ENCODE results near the gene JOSD1. TPM values are rescaled to one million over a fixed set of nuclear protein-coding genes. Genes with fewer than 3 reads are reported as not detected.

JOSD1 gene
- total RNA-seq, 1 donor from 2014 or later: 40.6 TPM

GRCh38 chr22:38699784-38700183 is 959 bp downstream of the JOSD1 start:
- H3K27me3 Mint-ChIP-seq: no peaks in the 10 kb centered on the region
- H3K36me3 Mint-ChIP-seq (ENCODE audit: insufficient read depth): peaks cover 4% of the 10 kb centered on the region
- H3K27ac Mint-ChIP-seq: peak overlapping the region; percentile 97
- peaks cover 42% of the 10 kb centered on the region for H3K4me1 Mint-ChIP-seq (ENCODE audit: low read depth)
- no peaks in the 10 kb centered on the region for H3K9me3 Mint-ChIP-seq (ENCODE audit: low read depth)
- H3K4me3 Mint-ChIP-seq (ENCODE audit: low read depth): peak overlapping the region; percentile 92
- no peak for DNase-seq (ENCODE audit: low spot score, unreplicated experiment)
- TF ChIP-seq, protein P1, sequence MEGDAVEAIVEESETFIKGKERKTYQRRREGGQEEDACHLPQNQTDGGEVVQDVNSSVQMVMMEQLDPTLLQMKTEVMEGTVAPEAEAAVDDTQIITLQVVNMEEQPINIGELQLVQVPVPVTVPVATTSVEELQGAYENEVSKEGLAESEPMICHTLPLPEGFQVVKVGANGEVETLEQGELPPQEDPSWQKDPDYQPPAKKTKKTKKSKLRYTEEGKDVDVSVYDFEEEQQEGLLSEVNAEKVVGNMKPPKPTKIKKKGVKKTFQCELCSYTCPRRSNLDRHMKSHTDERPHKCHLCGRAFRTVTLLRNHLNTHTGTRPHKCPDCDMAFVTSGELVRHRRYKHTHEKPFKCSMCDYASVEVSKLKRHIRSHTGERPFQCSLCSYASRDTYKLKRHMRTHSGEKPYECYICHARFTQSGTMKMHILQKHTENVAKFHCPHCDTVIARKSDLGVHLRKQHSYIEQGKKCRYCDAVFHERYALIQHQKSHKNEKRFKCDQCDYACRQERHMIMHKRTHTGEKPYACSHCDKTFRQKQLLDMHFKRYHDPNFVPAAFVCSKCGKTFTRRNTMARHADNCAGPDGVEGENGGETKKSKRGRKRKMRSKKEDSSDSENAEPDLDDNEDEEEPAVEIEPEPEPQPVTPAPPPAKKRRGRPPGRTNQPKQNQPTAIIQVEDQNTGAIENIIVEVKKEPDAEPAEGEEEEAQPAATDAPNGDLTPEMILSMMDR (IDR thresholded peaks at IDR 0.05; ENCODE audit: unreplicated experiment): no peak

DNA sequence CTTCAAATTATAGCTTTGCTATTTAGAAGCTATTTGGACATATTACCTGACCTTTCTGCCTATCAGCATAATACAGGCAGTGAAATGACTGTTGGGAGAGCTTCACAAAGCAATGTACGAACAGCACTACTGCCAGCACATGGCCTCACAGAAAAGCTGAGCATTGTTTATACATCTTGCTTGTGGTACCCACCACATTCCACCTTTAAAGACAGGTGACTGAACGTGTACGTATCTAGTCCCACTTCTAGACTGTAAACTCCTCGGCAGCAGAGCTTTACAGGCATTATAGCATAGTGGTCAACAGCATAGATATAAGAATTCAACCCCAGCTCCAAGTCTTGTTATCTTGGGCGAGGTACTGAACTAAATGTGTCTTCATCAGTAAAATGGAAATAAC is 1.6 kb downstream of the JOSD1 start:
- Mint-ChIP-seq H3K9me3 (ENCODE audit: low read depth) (no peaks in the 10 kb centered on the region), H3K27ac (peak overlapping the region; percentile 97), H3K27me3 (no peaks in the 10 kb centered on the region), H3K36me3 (ENCODE audit: insufficient read depth) (peaks cover 7% of the 10 kb centered on the region), H3K4me1 (ENCODE audit: low read depth) (peaks cover 43% of the 10 kb centered on the region), H3K4me3 (ENCODE audit: low read depth) (peak overlapping the region; percentile 92)
- DNase-seq (ENCODE audit: low spot score, unreplicated experiment): no peak
- TF ChIP-seq, protein P1 (IDR thresholded peaks at IDR 0.05; ENCODE audit: unreplicated experiment): no peak

GRCh38 chr22:38698407-38699094 is 2.2 kb downstream of the JOSD1 start:
- Mint-ChIP-seq H3K9me3 (ENCODE audit: low read depth) (no peaks in the 10 kb centered on the region), H3K4me1 (ENCODE audit: low read depth) (peaks cover 43% of the 10 kb centered on the region), H3K27me3 (no peaks in the 10 kb centered on the region), H3K4me3 (ENCODE audit: low read depth) (peak overlapping the region; percentile 92), H3K36me3 (ENCODE audit: insufficient read depth) (peaks cover 8% of the 10 kb centered on the region), H3K27ac (peak overlapping the region; percentile 97)
- no peak for DNase-seq (ENCODE audit: low spot score, unreplicated experiment)
- TF ChIP-seq, protein P1 (IDR thresholded peaks at IDR 0.05; ENCODE audit: unreplicated experiment): no peak

GRCh38 chr22:38697425-38698089 is 3.2 kb downstream of the JOSD1 start:
- H3K27me3 Mint-ChIP-seq: no peaks in the 10 kb centered on the region
- TF ChIP-seq, protein P1 (IDR thresholded peaks at IDR 0.05; ENCODE audit: unreplicated experiment): no peak
- peak overlapping the region; percentile 97 for H3K27ac Mint-ChIP-seq
- H3K4me3 Mint-ChIP-seq (ENCODE audit: low read depth): peak overlapping the region; percentile 42
- H3K9me3 Mint-ChIP-seq (ENCODE audit: low read depth): no peaks in the 10 kb centered on the region
- H3K4me1 Mint-ChIP-seq (ENCODE audit: low read depth): peaks cover 43% of the 10 kb centered on the region
- peaks cover 10% of the 10 kb centered on the region for H3K36me3 Mint-ChIP-seq (ENCODE audit: insufficient read depth)
- DNase-seq (ENCODE audit: low spot score, unreplicated experiment): no peak

GRCh38 chr22:38696606-38697424 is 3.9 kb downstream of the JOSD1 start:
- Mint-ChIP-seq H3K27me3 (no peaks in the 10 kb centered on the region), H3K27ac (peak overlapping the region; percentile 97), H3K4me3 (ENCODE audit: low read depth) (peak overlapping the region; percentile 42), H3K9me3 (ENCODE audit: low read depth) (no peaks in the 10 kb centered on the region), H3K36me3 (ENCODE audit: insufficient read depth) (peaks cover 10% of the 10 kb centered on the region), H3K4me1 (ENCODE audit: low read depth) (peaks cover 43% of the 10 kb centered on the region)
- DNase-seq (ENCODE audit: low spot score, unreplicated experiment): no peak
- TF ChIP-seq, protein P1 (IDR thresholded peaks at IDR 0.05; ENCODE audit: unreplicated experiment): no peak
